ENCODE data around the gene MCEMP1. TPM values are rescaled to one million over a fixed set of nuclear protein-coding genes. Genes with fewer than 3 reads are reported as not detected.

The MCEMP1 gene
- total RNA-seq, 5 donors from 2014 or later (not counting 1 experiment from before 2014, with no cell fraction given), result 0.26 TPM; not detected in 4

DNA sequence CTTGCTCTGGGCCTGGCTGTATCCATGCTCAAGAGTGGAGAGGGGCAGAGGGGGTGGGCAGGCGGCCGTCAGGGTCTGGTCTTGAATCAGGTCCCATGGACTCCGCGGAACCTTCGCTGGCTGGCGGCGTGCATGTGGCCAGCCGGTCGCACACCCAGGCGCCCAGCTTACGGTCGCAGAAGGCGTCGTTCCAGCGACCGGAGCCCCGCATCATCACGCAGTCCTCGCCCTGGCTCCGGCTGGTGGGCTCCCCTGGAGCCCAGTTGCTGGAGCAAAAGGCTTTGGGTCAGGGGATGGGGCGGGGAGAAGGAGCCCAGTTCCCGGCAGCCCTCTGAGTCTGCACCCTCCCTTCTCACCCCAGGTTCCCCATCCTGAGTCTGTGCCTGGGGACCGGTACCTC is 12.3 kb downstream of the MCEMP1 start:
- no peaks in the 10 kb centered on the region for H3K9me3 ChIP-seq
- Mint-ChIP-seq H3K9me3 (no peaks in the 10 kb centered on the region), H3K27me3 (no peaks in the 10 kb centered on the region), H3K4me1 (peaks cover 2 to 7% (median 6%) of the 10 kb centered on the region in 3 donors), H3K27ac (no peak overlapping the region), H3K36me3 (peaks cover 7% of the 10 kb centered on the region), H3K4me3 (no peak overlapping the region)
- peaks cover 0 to 3% of the 10 kb centered on the region in 2 donors for H3K36me3 ChIP-seq (ENCODE audit: control insufficient read depth in 2 of 2, extremely low read depth in 1 of 2, insufficient read depth in 1 of 2, low read length in 1 of 2)
- ATAC-seq (replicated peaks in 1 of 4) (no peak), DNase-seq (no peak)
- H3K4me3 ChIP-seq (ENCODE audit: control insufficient read depth in 1 of 2, extremely low read depth in 1 of 2, low read length in 1 of 2), result no peak overlapping the region
- H3K27ac ChIP-seq (ENCODE audit: low read length), result no peak overlapping the region
- POLR2A ChIA-PET, result no interaction called here
- CTCF ChIA-PET, result no interaction called here
- 58% methylated on average over 20 of the region's 23 CpGs for WGBS (ENCODE audit: insufficient coverage)
- H3K4me1 ChIP-seq (ENCODE audit: control insufficient read depth in 1 of 2, extremely low read depth in 1 of 2, insufficient read depth in 2 of 2, low read length in 2 of 2), result peaks cover 0 to 42% of the 10 kb centered on the region in 2 experiments
- peaks cover 0 to 20% of the 10 kb centered on the region in 2 experiments for H3K27me3 ChIP-seq (replicated peaks in 1 of 2; ENCODE audit: control insufficient read depth in 2 of 2, extremely low read depth in 1 of 2, insufficient read depth in 2 of 2, low read length in 1 of 2)

DNA sequence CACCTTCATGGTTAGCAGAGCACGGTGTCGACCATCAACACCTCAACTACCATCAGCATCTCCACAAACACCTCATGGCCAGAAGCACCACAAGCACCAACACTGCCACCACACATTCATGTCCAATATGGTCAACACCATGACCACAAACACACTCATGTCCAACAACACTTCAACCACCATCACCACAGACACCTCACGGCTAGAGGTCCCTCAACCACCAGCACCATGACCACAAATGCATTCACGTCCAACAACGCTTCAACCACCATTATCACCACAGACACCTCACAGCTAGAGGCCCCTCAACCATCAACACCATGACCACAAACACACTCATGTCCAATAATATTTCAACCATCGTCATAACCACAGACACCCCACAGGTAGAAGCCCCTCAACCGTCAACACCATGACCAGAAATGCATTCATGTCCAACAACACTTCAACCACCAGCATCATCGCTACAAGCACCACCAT is 13.9 kb downstream of the MCEMP1 start:
- Mint-ChIP-seq H3K27me3 (no peaks in the 10 kb centered on the region), H3K36me3 (no peaks in the 10 kb centered on the region), H3K9me3 (no peaks in the 10 kb centered on the region), H3K4me1 (peaks cover 0 to 11% (median 3%) of the 10 kb centered on the region in 3 donors), H3K27ac (no peak overlapping the region), H3K4me3 (no peak overlapping the region)
- Histone ChIP-seq H3K9me3 (no peaks in the 10 kb centered on the region), H3K4me3 (ENCODE audit: control insufficient read depth in 1 of 2, extremely low read depth in 1 of 2, low read length in 1 of 2) (no peak overlapping the region), H3K27me3 (replicated peaks in 1 of 2; ENCODE audit: control insufficient read depth in 2 of 2, extremely low read depth in 1 of 2, insufficient read depth in 2 of 2, low read length in 1 of 2) (peaks cover 0 to 26% of the 10 kb centered on the region in 2 experiments), H3K36me3 (ENCODE audit: control insufficient read depth in 2 of 2, extremely low read depth in 1 of 2, insufficient read depth in 1 of 2, low read length in 1 of 2) (no peaks in the 10 kb centered on the region), H3K27ac (ENCODE audit: low read length) (peak overlapping the region; percentile 55), H3K4me1 (ENCODE audit: control insufficient read depth in 1 of 2, extremely low read depth in 1 of 2, insufficient read depth in 2 of 2, low read length in 2 of 2) (peaks cover 0 to 47% of the 10 kb centered on the region in 2 experiments)
- no peak for ATAC-seq (replicated peaks in 1 of 4)
- peak in 3 of 35 experiments; percentile 14 to 49 (median 20) for DNase-seq
- WGBS (ENCODE audit: insufficient coverage), result 57% methylated on average over 8 of the region's 8 CpGs
- CTCF ChIA-PET, result no interaction called here
- POLR2A ChIA-PET, result no interaction called here

DNA sequence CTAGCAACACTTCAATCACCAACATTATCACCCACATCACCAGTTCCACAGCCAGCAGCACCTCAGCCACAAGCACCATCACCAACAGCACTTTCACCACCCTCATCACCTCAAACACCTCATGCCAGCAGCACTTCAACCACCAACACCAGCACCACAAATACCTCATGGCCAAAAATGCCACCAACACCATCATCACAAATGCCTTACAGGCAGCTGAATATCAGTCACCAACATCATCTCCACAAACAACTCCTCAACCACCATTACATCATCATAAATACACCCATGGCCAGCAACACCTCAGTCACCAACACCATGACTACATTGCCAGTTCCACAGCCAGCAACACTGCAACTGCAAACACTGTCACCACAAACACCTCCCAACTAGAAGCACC is 14.6 kb downstream of the MCEMP1 start:
- H3K4me3 ChIP-seq (ENCODE audit: control insufficient read depth in 1 of 2, extremely low read depth in 1 of 2, low read length in 1 of 2), result no peak overlapping the region
- Mint-ChIP-seq H3K4me3 (no peak overlapping the region), H3K9me3 (no peaks in the 10 kb centered on the region), H3K27ac (no peak overlapping the region), H3K36me3 (no peaks in the 10 kb centered on the region), H3K4me1 (peaks cover 0 to 12% (median 3%) of the 10 kb centered on the region in 3 donors), H3K27me3 (peaks cover 0 to 1% of the 10 kb centered on the region in 2 donors)
- ChIA-PET POLR2A (interaction anchor here in 1 of 2 donors (0.5 kb wide), 1 partner anchor 508 kb away, joined by 4 read pairs; no protein-coding TSS in a partner anchor), CTCF (no interaction called here)
- peaks cover 0 to 28% of the 10 kb centered on the region in 2 experiments for H3K27me3 ChIP-seq (replicated peaks in 1 of 2; ENCODE audit: control insufficient read depth in 2 of 2, extremely low read depth in 1 of 2, insufficient read depth in 2 of 2, low read length in 1 of 2)
- DNase-seq (peak in 13 of 35 experiments; percentile 18 to 63 (median 31)), ATAC-seq (replicated peaks in 1 of 4) (peak in 2 of 4 experiments; percentile 16 to 52)
- peaks cover 0 to 47% of the 10 kb centered on the region in 2 experiments for H3K4me1 ChIP-seq (ENCODE audit: control insufficient read depth in 1 of 2, extremely low read depth in 1 of 2, insufficient read depth in 2 of 2, low read length in 2 of 2)
- H3K27ac ChIP-seq (ENCODE audit: low read length), result peak overlapping the region; percentile 55
- H3K36me3 ChIP-seq (ENCODE audit: control insufficient read depth in 2 of 2, extremely low read depth in 1 of 2, insufficient read depth in 1 of 2, low read length in 1 of 2), result no peaks in the 10 kb centered on the region
- H3K9me3 ChIP-seq, result no peaks in the 10 kb centered on the region

DNA sequence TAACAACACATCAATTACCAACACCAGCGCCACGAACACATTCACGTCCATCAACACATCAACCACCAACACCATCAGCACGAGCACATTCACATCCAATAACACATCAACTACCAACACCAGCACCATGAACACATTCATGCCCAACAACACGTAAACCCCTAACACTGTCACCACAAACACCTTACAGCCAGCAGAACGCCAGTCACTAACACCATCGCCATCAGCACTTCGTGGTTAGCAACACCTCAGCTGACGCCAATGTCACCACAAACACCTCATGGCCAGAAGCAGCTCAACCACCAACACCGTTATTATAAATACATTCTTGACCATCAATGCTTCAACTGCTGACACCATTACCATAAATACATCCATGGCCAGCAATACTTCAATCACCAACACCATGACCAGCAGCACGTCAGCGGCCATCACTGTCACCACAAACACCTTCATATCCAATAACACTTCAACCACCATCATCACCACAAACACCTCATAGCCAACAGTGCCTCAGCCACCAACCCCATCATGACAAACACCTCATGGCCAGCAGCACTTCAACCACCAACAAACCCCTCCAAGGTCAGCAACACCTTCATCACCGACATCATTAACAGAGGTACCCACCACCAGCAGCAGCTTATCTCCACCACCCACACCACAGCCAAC is 15.7 kb downstream of the MCEMP1 start:
- peak in 19 of 35 experiments; percentile 13 to 72 (median 33) for DNase-seq
- Histone ChIP-seq H3K9me3 (no peaks in the 10 kb centered on the region), H3K27me3 (replicated peaks in 1 of 2; ENCODE audit: control insufficient read depth in 2 of 2, extremely low read depth in 1 of 2, insufficient read depth in 2 of 2, low read length in 1 of 2) (peaks cover 0 to 38% of the 10 kb centered on the region in 2 experiments), H3K4me1 (ENCODE audit: control insufficient read depth in 1 of 2, extremely low read depth in 1 of 2, insufficient read depth in 2 of 2, low read length in 2 of 2) (peaks cover 0 to 47% of the 10 kb centered on the region in 2 experiments), H3K4me3 (ENCODE audit: control insufficient read depth in 1 of 2, extremely low read depth in 1 of 2, low read length in 1 of 2) (no peak overlapping the region), H3K36me3 (ENCODE audit: control insufficient read depth in 2 of 2, extremely low read depth in 1 of 2, insufficient read depth in 1 of 2, low read length in 1 of 2) (no peaks in the 10 kb centered on the region), H3K27ac (ENCODE audit: low read length) (peak overlapping the region; percentile 38)
- ATAC-seq (replicated peaks in 1 of 4), result peak in 1 of 4 experiments; percentile 65
- 51% methylated on average over 13 of the region's 13 CpGs for WGBS (ENCODE audit: insufficient coverage)
- no peaks in the 10 kb centered on the region for H3K9me3 Mint-ChIP-seq
- no peaks in the 10 kb centered on the region for H3K36me3 Mint-ChIP-seq
- H3K27me3 Mint-ChIP-seq, result peaks cover 0 to 4% of the 10 kb centered on the region in 2 donors
- no peak overlapping the region for H3K27ac Mint-ChIP-seq
- ChIA-PET POLR2A (no interaction called here), CTCF (no interaction called here)
- peaks cover 0 to 13% (median 3%) of the 10 kb centered on the region in 3 donors for H3K4me1 Mint-ChIP-seq
- H3K4me3 Mint-ChIP-seq, result no peak overlapping the region

DNA sequence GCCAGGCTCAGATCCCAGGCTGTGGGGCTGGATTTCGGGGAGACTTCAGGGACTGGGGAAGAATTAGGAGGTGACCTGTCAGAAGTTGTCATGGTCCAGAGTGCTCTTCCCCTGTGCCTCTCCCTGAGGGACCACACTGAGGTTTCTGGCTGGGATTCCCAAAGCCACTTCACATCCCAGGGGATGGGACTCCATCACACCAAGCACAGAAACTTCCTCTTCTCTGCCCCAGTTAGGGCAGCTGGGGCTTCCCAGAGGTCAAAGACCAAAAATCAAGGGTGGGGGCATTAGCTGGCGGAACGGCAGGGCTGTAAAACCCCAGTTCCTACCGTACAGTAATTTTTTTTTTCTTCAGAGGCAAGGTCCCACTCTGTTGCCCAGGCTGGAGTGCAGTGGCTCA is 17.6 kb downstream of the MCEMP1 start:
- no peak for DNase-seq
- Histone ChIP-seq H3K4me1 (ENCODE audit: control insufficient read depth in 1 of 2, extremely low read depth in 1 of 2, insufficient read depth in 2 of 2, low read length in 2 of 2) (peaks cover 0 to 41% of the 10 kb centered on the region in 2 experiments), H3K4me3 (ENCODE audit: control insufficient read depth in 1 of 2, extremely low read depth in 1 of 2, low read length in 1 of 2) (no peak overlapping the region), H3K27me3 (replicated peaks in 1 of 2; ENCODE audit: control insufficient read depth in 2 of 2, extremely low read depth in 1 of 2, insufficient read depth in 2 of 2, low read length in 1 of 2) (peaks cover 0 to 48% of the 10 kb centered on the region in 2 experiments), H3K9me3 (no peaks in the 10 kb centered on the region), H3K27ac (ENCODE audit: low read length) (no peak overlapping the region), H3K36me3 (ENCODE audit: control insufficient read depth in 2 of 2, extremely low read depth in 1 of 2, insufficient read depth in 1 of 2, low read length in 1 of 2) (no peaks in the 10 kb centered on the region)
- no peak for ATAC-seq (replicated peaks in 1 of 4)
- ChIA-PET CTCF (no interaction called here), POLR2A (no interaction called here)
- Mint-ChIP-seq H3K4me1 (peaks cover 8 to 18% (median 9%) of the 10 kb centered on the region in 3 donors), H3K9me3 (no peaks in the 10 kb centered on the region), H3K27me3 (peaks cover 3 to 9% of the 10 kb centered on the region in 2 donors), H3K4me3 (no peak overlapping the region), H3K27ac (no peak overlapping the region), H3K36me3 (no peaks in the 10 kb centered on the region)
- 88% methylated on average over 2 of the region's 4 CpGs for WGBS (ENCODE audit: insufficient coverage)

DNA sequence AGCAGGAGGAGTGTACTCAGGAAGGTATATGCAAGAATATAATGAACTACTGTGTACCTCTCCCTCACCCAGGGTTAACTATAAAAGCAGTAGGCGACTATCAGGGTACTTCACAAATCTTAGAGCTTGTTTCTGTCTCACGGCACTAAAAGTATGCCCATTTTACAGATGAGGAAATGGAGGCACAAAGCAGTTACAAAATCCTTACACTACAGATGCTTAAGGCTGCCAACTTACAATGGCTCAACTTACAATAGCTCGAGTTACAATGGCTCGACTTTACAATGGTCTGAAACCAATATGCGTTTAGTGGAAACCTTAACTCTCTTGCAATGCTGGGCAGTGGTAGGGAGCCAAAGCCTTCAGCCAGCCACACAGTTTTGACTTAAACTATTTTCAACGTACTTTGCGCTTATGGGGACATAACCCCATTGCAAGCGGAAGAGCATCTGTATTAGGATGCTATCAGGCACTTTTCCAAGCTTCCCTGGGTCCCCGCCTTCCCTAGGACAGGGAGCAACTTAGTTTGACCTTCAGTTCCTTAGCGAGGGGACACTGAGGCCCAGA is 20.9 kb downstream of the MCEMP1 start:
- WGBS (ENCODE audit: insufficient coverage), result 86% methylated on average over 5 of the region's 10 CpGs
- H3K4me3 Mint-ChIP-seq, result no peak overlapping the region
- ChIA-PET POLR2A (interaction anchor here in 1 of 2 donors (0.6 kb wide), 1 partner anchor 1195 kb away, joined by 3 read pairs; no protein-coding TSS in a partner anchor), CTCF (no interaction called here)
- DNase-seq, result no peak
- H3K36me3 ChIP-seq (ENCODE audit: control insufficient read depth in 2 of 2, extremely low read depth in 1 of 2, insufficient read depth in 1 of 2, low read length in 1 of 2), result no peaks in the 10 kb centered on the region
- no peak overlapping the region for H3K27ac Mint-ChIP-seq
- H3K9me3 Mint-ChIP-seq, result no peaks in the 10 kb centered on the region
- no peak overlapping the region for H3K27ac ChIP-seq (ENCODE audit: low read length)
- H3K4me3 ChIP-seq (ENCODE audit: control insufficient read depth in 1 of 2, extremely low read depth in 1 of 2, low read length in 1 of 2), result no peak overlapping the region
- H3K36me3 Mint-ChIP-seq, result no peaks in the 10 kb centered on the region
- H3K27me3 Mint-ChIP-seq, result peaks cover 3 to 13% of the 10 kb centered on the region in 2 donors
- peaks cover 0 to 16% of the 10 kb centered on the region in 2 experiments for H3K4me1 ChIP-seq (ENCODE audit: control insufficient read depth in 1 of 2, extremely low read depth in 1 of 2, insufficient read depth in 2 of 2, low read length in 2 of 2)
- no peak for ATAC-seq (replicated peaks in 1 of 4)
- H3K9me3 ChIP-seq, result no peaks in the 10 kb centered on the region
- peaks cover 12 to 25% (median 25%) of the 10 kb centered on the region in 3 donors for H3K4me1 Mint-ChIP-seq
- H3K27me3 ChIP-seq (replicated peaks in 1 of 2; ENCODE audit: control insufficient read depth in 2 of 2, extremely low read depth in 1 of 2, insufficient read depth in 2 of 2, low read length in 1 of 2), result peaks cover 0 to 39% of the 10 kb centered on the region in 2 experiments

Measured in T-cell (primary cell).